ENCODE data around the gene SERINC4.

Gene SERINC4

GRCh38 chr15:43748376-43748775 is 51.6 kb downstream of the SERINC4 start:
- no peak for DNase-seq

GRCh38 chr15:43746903-43747309 is 53.1 kb downstream of the SERINC4 start:
- peak; percentile 48 for DNase-seq

- peak; percentile 75 for DNase-seq
Observed at GRCh38 chr15:43746245-43746902, 53.6 kb downstream of the SERINC4 start, which contains the start of gene PDIA3. PDIA3 (plus strand) TSS chr15:43746438; CDS start chr15:43746540, 102 bp downstream.

Measured in MV-4-11 (cell line).